ENCODE data around the gene VPS72. TPM values are rescaled to one million over a fixed set of nuclear protein-coding genes. Genes with fewer than 3 reads are reported as not detected.
"Not testable (repeated sequence)": the region's sequence is repeated elsewhere in the genome, so short reads cannot be mapped to it uniquely, and the experiment has no call there.

The VPS72 gene
- total RNA-seq, 1 experiment from 2014 or later: 116 TPM

DNA sequence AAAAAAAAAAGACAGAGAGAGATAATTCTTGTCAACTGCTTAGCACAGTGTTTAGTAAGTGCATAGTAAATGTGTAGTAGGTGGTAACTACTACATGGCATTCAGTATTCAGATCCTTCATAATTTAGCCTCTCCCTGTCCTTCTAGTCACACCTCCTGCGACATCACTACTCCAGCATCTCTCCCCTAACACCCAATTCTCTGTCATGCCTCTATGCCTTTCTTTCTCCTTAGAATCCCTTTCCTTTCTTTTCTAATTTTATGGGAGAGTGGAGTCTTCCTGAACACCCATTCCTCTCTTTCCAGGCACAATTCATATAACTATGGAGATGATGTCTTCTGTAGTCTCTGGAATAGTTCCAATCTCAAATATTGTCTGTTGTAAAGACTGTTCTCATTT lies 3.9 kb upstream of the VPS72 start:
- DNase-seq (ENCODE audit: low read depth, low spot score): no peak
- in situ Hi-C loops (cut with HindIII; ENCODE audit: low pct_unique_long_range_greater_than_20kb, low sequenced_read_pairs): no loop called here

GRCh38 chr1:151193304-151193703 lies 3.3 kb upstream of the VPS72 start:
- in situ Hi-C loops (cut with HindIII; ENCODE audit: low pct_unique_long_range_greater_than_20kb, low sequenced_read_pairs): no loop called here

DNA sequence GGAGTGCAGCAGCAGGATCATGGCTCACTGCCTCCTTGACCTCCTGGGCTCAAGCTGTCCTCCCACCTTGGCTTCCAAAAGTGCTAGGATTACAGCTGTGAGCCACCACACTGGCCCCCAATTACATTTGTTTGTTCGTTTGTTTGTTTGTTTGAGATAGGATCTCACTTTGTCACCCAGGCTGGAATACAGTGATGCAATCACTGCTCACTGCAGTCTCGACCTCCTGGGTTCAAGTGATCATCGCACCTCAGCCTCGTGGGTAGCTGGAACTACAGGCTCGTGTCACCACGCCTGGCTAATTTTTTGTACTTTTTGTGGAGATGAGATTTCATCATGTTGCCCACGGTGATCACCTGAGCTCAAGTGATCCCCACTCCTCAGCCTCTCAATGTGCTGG lies 2.0 kb upstream of the VPS72 start:
- no peak for DNase-seq (ENCODE audit: low read depth, low spot score)
- in situ Hi-C loops (cut with HindIII; ENCODE audit: low pct_unique_long_range_greater_than_20kb, low sequenced_read_pairs): no loop called here

More at GRCh38 chr1:151193304-151193703, 3.3 kb upstream of the VPS72 start:
- DNase-seq (ENCODE audit: low read depth, low spot score): no peak

DNA sequence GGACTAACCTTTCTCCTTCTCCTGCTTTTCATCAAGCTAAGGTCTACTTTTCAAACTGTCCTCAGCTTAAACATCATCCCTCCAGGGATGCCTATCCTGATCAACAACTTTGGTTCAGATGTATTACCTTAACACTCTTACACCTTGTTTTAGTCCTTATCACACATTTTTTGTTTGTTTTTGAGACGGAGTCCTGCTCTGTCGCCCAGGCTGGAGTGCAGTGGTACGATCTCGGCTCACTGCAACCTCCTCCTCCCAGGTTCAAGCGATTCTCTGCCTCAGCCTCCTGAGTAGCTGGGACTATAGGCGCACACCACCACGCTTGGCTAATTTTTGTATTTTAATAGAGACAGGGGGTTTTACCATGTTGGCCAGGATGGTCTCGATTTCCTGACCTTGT lies 1.3 kb downstream of the VPS72 start:
- DNase-seq (ENCODE audit: low read depth, low spot score); in situ Hi-C loops (cut with HindIII; ENCODE audit: low pct_unique_long_range_greater_than_20kb, low sequenced_read_pairs): not testable (repeated sequence)

GRCh38 chr1:151187205-151187604 lies 2.8 kb downstream of the VPS72 start:
- in situ Hi-C loops (cut with HindIII; ENCODE audit: low pct_unique_long_range_greater_than_20kb, low sequenced_read_pairs): no loop called here
- no peak for DNase-seq (ENCODE audit: low read depth, low spot score)

DNA sequence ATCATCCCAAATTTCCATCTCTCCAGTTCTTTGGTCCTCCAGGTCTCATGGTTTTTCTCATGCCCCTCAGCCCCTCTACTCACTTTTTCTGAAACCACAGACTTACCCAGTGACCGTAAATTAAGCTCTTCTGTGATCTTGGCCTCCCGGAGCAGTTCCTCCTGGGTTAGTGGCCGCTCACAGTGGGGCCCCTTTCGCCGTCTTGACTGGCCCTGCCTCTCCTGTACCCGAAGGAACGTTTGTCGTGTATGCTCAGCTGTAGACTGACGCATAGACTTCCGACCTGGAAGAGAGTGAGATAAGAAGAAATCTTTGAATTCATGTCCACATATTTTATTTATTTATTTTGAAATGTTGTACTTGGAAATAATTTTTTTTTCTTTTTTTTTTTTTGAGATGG lies 5.8 kb downstream of the VPS72 start:
- in situ Hi-C loops (cut with HindIII; ENCODE audit: low pct_unique_long_range_greater_than_20kb, low sequenced_read_pairs): no loop called here
- no peak for DNase-seq (ENCODE audit: low read depth, low spot score)

DNA sequence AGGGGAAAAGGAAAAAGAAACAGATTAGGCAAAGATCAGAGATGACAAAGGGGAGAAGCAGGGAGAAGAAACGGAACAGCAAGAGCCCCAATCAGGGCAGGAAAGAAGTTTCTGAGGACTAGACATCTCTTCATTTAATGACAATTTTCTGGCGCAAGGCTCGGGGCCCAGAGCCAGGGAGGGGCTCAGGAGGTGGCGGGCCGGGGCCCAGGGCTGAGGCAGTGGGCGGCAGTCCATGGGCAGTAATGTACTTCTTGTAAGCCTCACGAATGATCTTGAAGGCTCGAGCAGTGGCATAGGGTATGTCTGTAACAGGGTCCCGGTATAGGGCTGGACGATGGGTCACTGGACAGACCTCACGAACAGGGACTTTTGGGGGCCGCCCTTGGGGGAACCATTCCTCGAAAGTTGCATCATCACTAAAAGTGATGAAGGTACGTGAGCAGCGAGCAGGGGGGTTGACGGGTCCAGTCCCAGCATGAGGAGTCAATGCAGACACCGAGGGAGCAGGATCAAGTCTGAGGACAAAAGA lies 13.4 kb downstream of the VPS72 start:
- in situ Hi-C loops (cut with HindIII; ENCODE audit: low pct_unique_long_range_greater_than_20kb, low sequenced_read_pairs): no loop called here
- no peak for DNase-seq (ENCODE audit: low read depth, low spot score)

- in situ Hi-C loops (cut with HindIII; ENCODE audit: low pct_unique_long_range_greater_than_20kb, low sequenced_read_pairs): no loop called here
- peak; percentile 71 for DNase-seq (ENCODE audit: low read depth, low spot score)
Observed at GRCh38 chr1:151175863-151176262, 14.1 kb downstream of the VPS72 start, which contains the start of gene TMOD4. TMOD4 (minus strand) TSS chr1:151175981; CDS start chr1:151174875, 1,106 bp downstream.

DNA sequence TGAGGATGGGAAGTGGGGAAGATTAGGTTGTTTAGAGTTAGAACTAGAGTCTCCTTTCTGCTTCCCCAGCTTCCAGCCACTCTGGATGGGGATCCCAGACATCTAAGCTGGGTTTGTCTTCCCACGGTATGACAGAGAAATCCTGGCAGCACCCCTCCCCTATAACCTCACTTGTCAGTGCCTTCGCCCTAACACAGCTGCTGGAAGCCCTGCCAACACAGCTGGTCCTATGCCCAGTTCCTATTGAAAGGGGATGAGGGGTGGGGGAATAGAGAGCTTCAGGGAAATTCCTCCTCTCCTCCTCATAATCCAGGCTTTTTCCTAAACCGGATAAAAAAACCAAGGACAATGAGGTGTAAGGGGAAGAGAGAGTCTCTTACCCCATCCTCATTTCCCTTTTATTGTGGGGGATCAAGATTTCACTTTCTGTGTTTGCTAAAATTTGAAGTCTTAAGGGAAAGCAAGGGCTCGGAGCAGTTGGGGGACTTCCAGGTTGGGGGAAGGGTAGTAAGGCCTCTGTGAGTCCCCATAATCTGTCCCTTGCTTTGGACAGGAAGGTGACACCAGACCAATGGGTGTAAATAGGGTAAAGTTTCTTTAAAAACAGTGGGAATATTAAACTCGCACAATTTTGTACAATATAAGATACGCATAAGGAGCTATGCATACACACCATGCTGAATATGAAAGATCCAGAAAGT lies 14.8 kb downstream of the VPS72 start:
- no peak for DNase-seq (ENCODE audit: low read depth, low spot score)
- in situ Hi-C loops (cut with HindIII; ENCODE audit: low pct_unique_long_range_greater_than_20kb, low sequenced_read_pairs): no loop called here

- in situ Hi-C loops (cut with HindIII; ENCODE audit: low pct_unique_long_range_greater_than_20kb, low sequenced_read_pairs): no loop called here
- no peak for DNase-seq (ENCODE audit: low read depth, low spot score)
Observed at GRCh38 chr1:151171190-151171589, 18.8 kb downstream of the VPS72 start.

DNA sequence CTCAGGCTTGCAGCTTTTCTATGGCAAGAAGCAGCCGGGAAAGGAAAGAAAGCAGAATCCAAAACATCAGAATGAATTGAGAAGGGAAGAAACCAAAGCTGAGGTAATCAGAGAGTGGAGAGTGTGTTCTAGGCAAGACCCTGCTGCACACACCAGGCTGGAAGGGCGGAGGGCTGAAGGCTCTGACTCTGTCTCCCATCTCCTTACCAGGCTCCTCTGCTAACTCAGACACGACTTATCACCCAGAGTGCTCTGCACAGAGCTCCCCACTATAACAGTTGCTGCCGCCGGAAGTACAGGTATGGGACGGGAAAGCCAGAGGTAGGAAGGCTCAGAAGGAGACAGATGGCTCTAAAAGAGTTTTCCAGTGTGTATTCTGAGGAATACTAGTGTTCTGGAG lies 22.9 kb downstream of the VPS72 start:
- no peak for DNase-seq (ENCODE audit: low read depth, low spot score)
- in situ Hi-C loops (cut with HindIII; ENCODE audit: low pct_unique_long_range_greater_than_20kb, low sequenced_read_pairs): no loop called here

DNA sequence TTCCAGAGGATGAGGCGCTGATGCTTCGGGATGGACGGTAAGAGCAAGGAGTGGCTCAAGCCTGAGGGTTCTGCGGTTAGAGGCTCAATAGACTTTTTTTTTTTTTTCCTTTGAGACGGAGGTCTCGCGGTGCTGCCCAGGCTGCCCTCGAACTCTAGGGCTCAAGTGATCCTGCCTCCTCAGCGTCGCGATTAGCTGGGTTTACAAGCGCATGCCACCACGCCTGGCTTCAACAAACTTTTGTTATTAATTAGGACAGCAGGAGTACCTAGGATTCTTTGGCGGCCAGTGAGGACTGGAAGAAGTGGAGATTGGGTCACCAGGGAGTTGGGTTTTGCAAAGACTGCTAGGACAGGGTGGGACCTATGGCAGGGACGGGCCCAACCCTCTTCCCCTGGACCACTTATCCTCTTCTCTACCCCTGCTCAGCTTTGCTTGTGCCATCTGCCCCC lies 23.5 kb downstream of the VPS72 start:
- DNase-seq (ENCODE audit: low read depth, low spot score): peak; percentile 63
- in situ Hi-C loops (cut with HindIII; ENCODE audit: low pct_unique_long_range_greater_than_20kb, low sequenced_read_pairs): no loop called here

DNA sequence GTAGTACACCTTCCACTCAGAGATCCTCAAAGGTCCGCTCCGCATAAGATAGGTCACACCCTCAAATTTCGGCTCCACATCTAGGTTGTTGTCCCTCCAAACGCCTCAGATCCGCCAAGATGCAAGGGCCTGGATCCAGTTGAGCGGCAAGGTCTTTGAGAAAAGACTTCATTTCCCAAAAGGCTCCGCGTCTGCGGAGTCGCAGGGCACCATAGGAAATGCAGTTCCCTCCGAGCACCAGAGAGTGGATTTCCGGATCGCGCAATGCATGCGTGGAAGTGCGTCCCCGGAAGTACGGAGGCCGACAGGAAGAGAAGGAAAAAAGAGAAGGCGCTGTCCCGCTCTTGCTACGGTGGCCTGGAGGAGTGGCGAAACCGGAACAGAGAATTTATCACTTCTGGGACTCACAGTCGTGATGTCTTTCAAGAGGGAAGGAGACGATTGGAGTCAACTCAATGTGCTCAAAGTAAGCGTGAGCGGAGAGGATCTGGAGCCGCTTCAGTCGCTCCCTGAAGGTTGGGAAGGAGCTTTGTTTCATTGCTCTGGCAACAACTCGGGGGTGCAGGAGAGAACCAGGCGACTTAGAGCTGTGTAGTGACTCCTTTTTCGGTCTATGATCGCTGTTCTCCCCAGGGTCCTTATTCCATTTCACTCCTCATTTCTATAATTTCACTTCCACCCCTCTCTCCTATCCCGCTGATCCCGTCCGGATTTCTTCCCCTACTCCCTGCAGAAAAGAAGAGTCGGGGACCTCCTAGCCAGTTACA lies 24.1 kb downstream of the VPS72 start, which contains the start of the genes LYSMD1 and SCNM1:
TSS of gene LYSMD1 (minus strand) at position 165 of the 767 bp plus-strand sequence. CDS start 644 bp downstream, outside the sequence.
TSS of gene SCNM1 (plus strand) at position 407 of the 767 bp plus-strand sequence. CDS start at position 416, 9 bp downstream.
- in situ Hi-C loops (cut with HindIII; ENCODE audit: low pct_unique_long_range_greater_than_20kb, low sequenced_read_pairs): no loop called here
- DNase-seq (ENCODE audit: low read depth, low spot score): peak; percentile 100

- in situ Hi-C loops (cut with HindIII; ENCODE audit: low pct_unique_long_range_greater_than_20kb, low sequenced_read_pairs): no loop called here
- DNase-seq (ENCODE audit: low read depth, low spot score): peak; percentile 32
Observed at GRCh38 chr1:151165281-151165737, 24.7 kb downstream of the VPS72 start.

- in situ Hi-C loops (cut with HindIII; ENCODE audit: low pct_unique_long_range_greater_than_20kb, low sequenced_read_pairs): no loop called here
- DNase-seq (ENCODE audit: low read depth, low spot score): no peak
Observed at GRCh38 chr1:151164732-151165280, 25.2 kb downstream of the VPS72 start.

DNA sequence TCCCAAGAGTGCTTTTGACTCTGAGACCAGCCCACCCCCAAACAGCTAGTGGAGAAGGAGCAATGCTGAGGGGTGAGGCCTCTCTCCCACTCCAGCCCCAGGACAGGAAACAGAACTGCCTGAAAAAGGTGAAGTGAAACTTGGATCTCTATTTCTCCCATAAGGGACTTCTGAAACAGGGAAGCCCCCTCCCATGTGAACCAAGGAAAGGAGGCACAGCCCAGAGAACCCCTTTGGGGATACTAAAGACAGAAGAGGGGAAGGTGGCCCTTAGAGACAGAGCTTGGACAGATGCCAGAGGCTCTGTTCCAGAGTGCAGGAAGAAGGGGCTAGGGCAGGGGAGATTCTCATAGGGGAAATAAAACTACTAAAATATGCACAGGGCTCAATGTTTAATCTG lies 30.6 kb downstream of the VPS72 start:
- no peak for DNase-seq (ENCODE audit: low read depth, low spot score)
- in situ Hi-C loops (cut with HindIII; ENCODE audit: low pct_unique_long_range_greater_than_20kb, low sequenced_read_pairs): loop anchor here (10.0 kb wide), 1 partner anchor 65 kb away; no protein-coding TSS in a partner anchor

DNA sequence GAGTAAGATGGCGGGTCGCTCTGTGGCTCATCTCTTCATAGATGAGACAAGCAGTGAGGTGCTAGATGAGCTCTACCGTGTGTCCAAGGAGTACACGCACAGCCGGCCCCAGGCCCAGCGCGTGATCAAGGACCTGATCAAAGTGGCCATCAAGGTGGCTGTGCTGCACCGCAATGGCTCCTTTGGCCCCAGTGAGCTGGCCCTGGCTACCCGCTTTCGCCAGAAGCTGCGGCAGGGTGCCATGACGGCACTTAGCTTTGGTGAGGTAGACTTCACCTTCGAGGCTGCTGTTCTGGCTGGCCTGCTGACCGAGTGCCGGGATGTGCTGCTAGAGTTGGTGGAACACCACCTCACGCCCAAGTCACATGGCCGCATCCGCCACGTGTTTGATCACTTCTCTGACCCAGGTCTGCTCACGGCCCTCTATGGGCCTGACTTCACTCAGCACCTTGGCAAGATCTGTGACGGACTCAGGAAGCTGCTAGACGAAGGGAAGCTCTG lies 31.2 kb downstream of the VPS72 start:
- in situ Hi-C loops (cut with HindIII; ENCODE audit: low pct_unique_long_range_greater_than_20kb, low sequenced_read_pairs): loop anchor here (10.0 kb wide), 1 partner anchor 64 kb away; no protein-coding TSS in a partner anchor

DNA sequence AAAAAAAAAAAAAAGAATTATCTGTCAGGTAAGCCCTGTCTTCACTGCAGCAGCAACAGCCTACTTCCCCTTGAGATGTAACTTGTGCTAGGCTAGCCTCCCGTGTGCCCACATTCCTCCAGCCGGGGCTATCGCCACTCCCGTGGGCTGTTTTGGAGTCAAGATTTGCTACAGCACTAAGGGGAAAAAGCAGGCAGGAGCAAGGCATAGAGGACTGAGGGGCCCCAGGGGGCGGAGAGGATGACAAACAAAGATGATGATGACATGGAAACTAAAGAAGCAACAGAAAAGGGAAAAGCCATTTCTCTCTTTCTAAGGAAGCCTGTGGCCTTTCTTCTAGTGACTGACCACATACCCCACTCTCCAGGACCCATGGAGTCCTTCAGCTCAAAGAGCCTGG lies 31.7 kb downstream of the VPS72 start:
- in situ Hi-C loops (cut with HindIII; ENCODE audit: low pct_unique_long_range_greater_than_20kb, low sequenced_read_pairs): loop anchor here (10.0 kb wide), 1 partner anchor 64 kb away; no protein-coding TSS in a partner anchor

More for the DNA sequence above, 31.2 kb downstream of the VPS72 start:
- no peak for DNase-seq (ENCODE audit: low read depth, low spot score)

More for the DNA sequence above, 31.7 kb downstream of the VPS72 start:
- DNase-seq (ENCODE audit: low read depth, low spot score): no peak

All from SK-MEL-5 (cell line).